Neural cell (in vitro differentiated cells): ENCODE results near the gene CTU1.

Experiments used
- CTCF ChIP-seq: fragments of 450-650 bp; IDR thresholded peaks from 2 replicates; pipeline ENCODE4 v1.5.1; 2014; ENCODE audit warnings: antibody characterized with exemption, mild to moderate bottlenecking, moderate library complexity; ENCODE audit not compliant: poor library complexity, severe bottlenecking
- EP300 ChIP-seq: fragments of 450-650 bp; conservative IDR thresholded peaks from 2 replicates; pipeline ENCODE4 v1.6.1; 2014; ENCODE audit warnings: antibody characterized with exemption, mild to moderate bottlenecking, moderate library complexity; ENCODE audit not compliant: poor library complexity, severe bottlenecking
- EZH2 ChIP-seq: fragments of 200-600, 300-800 bp; shearing (Covaris generic), sonication (generic); IDR thresholded peaks from 2 replicates; pipeline ENCODE4 v1.6.1; 2014; ENCODE audit warnings: antibody characterized with exemption, low read length, borderline replicate concordance, mild to moderate bottlenecking; ENCODE audit not compliant: insufficient read depth, poor library complexity, severe bottlenecking
- POLR2AphosphoS5 ChIP-seq: IDR thresholded peaks from 2 replicates; pipeline ENCODE4 v1.6.1; 2012
- TAF1 ChIP-seq: IDR thresholded peaks from 2 replicates; pipeline ENCODE4 v1.6.1; 2012; ENCODE audit warnings: low read depth
- TF ChIP-seq, protein P1 (sequence below): IDR thresholded peaks from 2 replicates; pipeline ENCODE4 v1.6.1; 2012; ENCODE audit warnings: borderline replicate concordance

- no peak for TF ChIP-seq CTCF
- no peak for TF ChIP-seq TAF1
- no peak for TF ChIP-seq EZH2
- TF ChIP-seq POLR2AphosphoS5 = no peak
- no peak for TF ChIP-seq EP300
- TF ChIP-seq, protein P1, sequence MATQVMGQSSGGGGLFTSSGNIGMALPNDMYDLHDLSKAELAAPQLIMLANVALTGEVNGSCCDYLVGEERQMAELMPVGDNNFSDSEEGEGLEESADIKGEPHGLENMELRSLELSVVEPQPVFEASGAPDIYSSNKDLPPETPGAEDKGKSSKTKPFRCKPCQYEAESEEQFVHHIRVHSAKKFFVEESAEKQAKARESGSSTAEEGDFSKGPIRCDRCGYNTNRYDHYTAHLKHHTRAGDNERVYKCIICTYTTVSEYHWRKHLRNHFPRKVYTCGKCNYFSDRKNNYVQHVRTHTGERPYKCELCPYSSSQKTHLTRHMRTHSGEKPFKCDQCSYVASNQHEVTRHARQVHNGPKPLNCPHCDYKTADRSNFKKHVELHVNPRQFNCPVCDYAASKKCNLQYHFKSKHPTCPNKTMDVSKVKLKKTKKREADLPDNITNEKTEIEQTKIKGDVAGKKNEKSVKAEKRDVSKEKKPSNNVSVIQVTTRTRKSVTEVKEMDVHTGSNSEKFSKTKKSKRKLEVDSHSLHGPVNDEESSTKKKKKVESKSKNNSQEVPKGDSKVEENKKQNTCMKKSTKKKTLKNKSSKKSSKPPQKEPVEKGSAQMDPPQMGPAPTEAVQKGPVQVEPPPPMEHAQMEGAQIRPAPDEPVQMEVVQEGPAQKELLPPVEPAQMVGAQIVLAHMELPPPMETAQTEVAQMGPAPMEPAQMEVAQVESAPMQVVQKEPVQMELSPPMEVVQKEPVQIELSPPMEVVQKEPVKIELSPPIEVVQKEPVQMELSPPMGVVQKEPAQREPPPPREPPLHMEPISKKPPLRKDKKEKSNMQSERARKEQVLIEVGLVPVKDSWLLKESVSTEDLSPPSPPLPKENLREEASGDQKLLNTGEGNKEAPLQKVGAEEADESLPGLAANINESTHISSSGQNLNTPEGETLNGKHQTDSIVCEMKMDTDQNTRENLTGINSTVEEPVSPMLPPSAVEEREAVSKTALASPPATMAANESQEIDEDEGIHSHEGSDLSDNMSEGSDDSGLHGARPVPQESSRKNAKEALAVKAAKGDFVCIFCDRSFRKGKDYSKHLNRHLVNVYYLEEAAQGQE = no peak
Observed at GRCh38 chr19:51055866-51056265, 52.3 kb downstream of the CTU1 start.
